ENCODE data around the gene NRAP. TPM values are rescaled to one million over a fixed set of nuclear protein-coding genes. Genes with fewer than 3 reads are reported as not detected.

NRAP gene
- total and polyA plus RNA-seq, 2 of the 8 experiments (the other 6 are each of a cell fraction or from before 2014, with no cell fraction given), result not detected

DNA sequence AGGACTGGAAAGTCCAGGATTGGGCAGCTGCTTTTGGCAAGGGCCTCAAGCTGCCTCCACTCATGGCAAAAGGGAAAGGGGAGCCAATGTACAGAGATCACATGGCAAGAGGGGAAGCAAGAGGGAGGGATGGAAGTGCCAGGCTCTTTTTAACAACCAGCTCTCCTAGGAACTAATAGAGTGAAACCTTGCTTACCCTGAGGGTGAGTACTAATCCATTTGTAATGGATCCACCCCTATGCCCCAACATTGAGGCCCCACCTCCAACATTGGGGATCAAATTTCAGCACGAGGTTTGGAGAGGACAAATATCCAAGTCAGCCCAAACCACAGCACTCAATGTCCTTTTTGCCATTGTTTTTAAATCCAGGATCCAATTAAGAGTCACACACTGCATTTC is 98.5 kb downstream of the NRAP start:
- Histone ChIP-seq H3K56ac (replicated peaks; ENCODE audit: insufficient read length, low read depth, low read length) (no peak overlapping the region), H3K27me3 (replicated peaks in 1 of 4; ENCODE audit: control insufficient read depth in 3 of 4, extremely low read depth in 1 of 4, insufficient read depth in 3 of 4, low read length in 3 of 4) (peaks cover 25 to 34% (median 28%) of the 10 kb centered on the region in 4 experiments), H2BK5ac (ENCODE audit: low read depth, low read length) (no peak overlapping the region), H3K4me1 (replicated peaks in 1 of 4; ENCODE audit: control insufficient read depth in 3 of 4, insufficient read depth in 4 of 4, low read length in 3 of 4) (peaks cover 0 to 3% (median 1%) of the 10 kb centered on the region in 4 experiments; a peak in 2 of 7 replicates), H3K79me2 (ENCODE audit: control insufficient read depth in 1 of 2, insufficient read depth in 2 of 2, low read length in 2 of 2) (no peaks in the 10 kb centered on the region), H2BK20ac (ENCODE audit: low read length) (no peak overlapping the region), H3K36me3 (ENCODE audit: control insufficient read depth in 2 of 4, insufficient read depth in 4 of 4, low read length in 3 of 4) (no peaks in the 10 kb centered on the region), H3K9me3 (ENCODE audit: insufficient read depth in 2 of 2, low read depth in 1 of 2, low read length in 1 of 2) (no peaks in the 10 kb centered on the region), H3K23me2 (ENCODE audit: low read depth, low read length) (no peaks in the 10 kb centered on the region), H4K5ac (ENCODE audit: insufficient read length, low read depth, low read length) (no peak overlapping the region), H4K20me1 (replicated peaks in 1 of 2; ENCODE audit: control insufficient read depth in 1 of 2, insufficient read depth in 2 of 2, low read length in 2 of 2) (peaks cover 0 to 2% of the 10 kb centered on the region in 2 experiments), H3K23ac (ENCODE audit: insufficient read length) (no peak overlapping the region), H3K9ac (replicated peaks in 1 of 4; ENCODE audit: extremely low read depth in 1 of 4, low read depth in 3 of 4, low read length in 3 of 4) (no peak overlapping the region), H4K91ac (replicated peaks; ENCODE audit: insufficient read length, low read length) (no peak overlapping the region), H2AFZ (ENCODE audit: low read length) (no peak overlapping the region), H3K27ac (ENCODE audit: low read depth, low read length) (no peak overlapping the region), H3K4ac (replicated peaks; ENCODE audit: insufficient read length, low read depth, low read length) (no peak overlapping the region), H2AK5ac (ENCODE audit: low read depth, low read length) (no peak overlapping the region), H2BK15ac (ENCODE audit: low read length) (no peak overlapping the region), H2BK120ac (replicated peaks; ENCODE audit: low read depth, low read length) (no peak overlapping the region), H3K18ac (ENCODE audit: extremely low read depth, low read length) (no peak overlapping the region), H4K8ac (ENCODE audit: extremely low read depth, insufficient read depth, low read length) (no peak overlapping the region), H3K14ac (ENCODE audit: insufficient read length) (no peak overlapping the region), H3K4me2 (ENCODE audit: insufficient read depth in 1 of 2, low read depth in 2 of 2, low read length in 2 of 2) (no peak overlapping the region), H3K79me1 (ENCODE audit: low read depth, low read length) (no peaks in the 10 kb centered on the region), H2BK12ac (ENCODE audit: low read depth, low read length) (no peak overlapping the region), H3K4me3 (ENCODE audit: extremely low read depth in 1 of 4, insufficient read depth in 2 of 4, low read depth in 3 of 4, low read length in 4 of 4) (no peak overlapping the region)
- 0% methylated on average over 1 of the region's 1 CpG; no CpG with 5 or more reads in 1 of the 2 experiments for WGBS, 2 experiments (ENCODE audit: extremely low coverage in 1 of 2, insufficient coverage in 1 of 2, insufficient read length in 1 of 2, insufficient replicate concordance in 2 of 2, low coverage in 1 of 2, low lambda C conversion rate in 2 of 2, missing lambda C conversion rate in 1 of 2)
- no peak for DNase-seq (ENCODE audit: low read depth in 1 of 2, low spot score in 2 of 2)
- ChIA-PET CTCF (ENCODE audit: partially characterized antibody) (interaction anchor here (1.4 to 8.7 kb wide), 5 partner anchors 8 to 72 kb away, joined by 3 to 57 read pairs (median 14); no protein-coding TSS in a partner anchor), POLR2A (ENCODE audit: partially characterized antibody) (no interaction called here)
- no peak for TF ChIP-seq BRCA1 (IDR thresholded peaks at IDR 0.05; ENCODE audit: low read depth, low read length)
- TF ChIP-seq CBX8 (IDR thresholded peaks at IDR 0.05; ENCODE audit: borderline replicate concordance, low read depth, low read length), result no peak
- 0 out of 2 replicates have a peak, but pooled peaks have one; percentile 12 for TF ChIP-seq SIX5 (IDR thresholded peaks at IDR 0.05; ENCODE audit: low read depth, low read length)
- no peak for TF ChIP-seq CHD1 (IDR thresholded peaks at IDR 0.05; ENCODE audit: low read depth, low read length)
- TF ChIP-seq, protein P1, sequence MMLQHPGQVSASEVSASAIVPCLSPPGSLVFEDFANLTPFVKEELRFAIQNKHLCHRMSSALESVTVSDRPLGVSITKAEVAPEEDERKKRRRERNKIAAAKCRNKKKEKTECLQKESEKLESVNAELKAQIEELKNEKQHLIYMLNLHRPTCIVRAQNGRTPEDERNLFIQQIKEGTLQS (IDR thresholded peaks at IDR 0.05; ENCODE audit: insufficient read depth, low read depth, low read length), result no peak
- FAIRE-seq, result no peak
